Esophagus muscularis mucosa (tissue), 4 donors: ENCODE data around the gene ADCY9. TPM values are rescaled to one million over a fixed set of nuclear protein-coding genes. Genes with fewer than 3 reads are reported as not detected.

Source experiments
- DNase-seq: peaks from one replicate; pipeline ENCODE4 v3.0.0-alpha.2; 2017; ENCODE audit errors: extremely low spot score
- H3K27ac ChIP-seq, 4 donors: fragments of 200-600 bp; sonication (generic); replicated peaks in 1 of 4; 1 replicate in 3 of 4; 2 replicates in 1 of 4; pipeline ENCODE4 v1.5.1; 2016 to 2019; ENCODE audit warnings: mild to moderate bottlenecking in 1 of 4
- H3K27me3 ChIP-seq, 4 donors: fragments of 200-600 bp; sonication (generic); one replicate each; pipeline versions ENCODE4 v1.5.1 to v1.6.0; 2016 to 2019
- H3K36me3 ChIP-seq, 4 donors: fragments of 200-600 bp; sonication (generic); one replicate each; pipeline ENCODE4 v1.5.1; 2016 to 2019
- H3K4me1 ChIP-seq, 4 donors: fragments of 200-600 bp; sonication (generic); one replicate each; pipeline ENCODE4 v1.5.1; 2016 to 2019
- H3K4me3 ChIP-seq, 4 donors: fragments of 200-600 bp; sonication (generic); 1 replicate in 2 of 4; 2 replicates in 2 of 4; pipeline ENCODE4 v1.5.1; 2016 to 2019; ENCODE audit warnings: mild to moderate bottlenecking in 4 of 4, moderate library complexity in 1 of 4
- H3K9me3 ChIP-seq, 4 donors: fragments of 200-600 bp; sonication (generic); 1 replicate in 3 of 4; 2 replicates in 1 of 4; pipeline ENCODE4 v1.5.1; 2016 to 2019
- CTCF ChIP-seq, 3 experiments: fragments of 200-600 bp in 2 of 3; fragments of 450-650 bp in 1 of 3; sonication (generic) in 2 of 3; IDR thresholded peaks; one replicate each; pipeline ENCODE4 v1.5.1; 2017 to 2019; ENCODE audit warnings: antibody characterized with exemption in 3 of 3, mild to moderate bottlenecking in 2 of 3, moderate library complexity in 1 of 3
- EP300 ChIP-seq: sonication (generic); formaldehyde crosslinking; IDR thresholded peaks from one replicate; pipeline ENCODE4 v1.6.1; 2017; ENCODE audit warnings: antibody characterized with exemption
- POLR2A ChIP-seq: fragments of 450-650 bp; IDR thresholded peaks from one replicate; pipeline ENCODE4 v1.6.1; 2017; ENCODE audit warnings: antibody characterized with exemption, moderate library complexity, mild to moderate bottlenecking, low read depth
- POLR2AphosphoS5 ChIP-seq, 2 donors: sonication (generic); formaldehyde crosslinking; IDR thresholded peaks; one replicate each; pipeline ENCODE4 v1.6.1; 2017; ENCODE audit warnings: antibody characterized with exemption in 2 of 2
- WGBS: methylation state at CpG from one replicate; pipeline ENCODE4 v1.1.5; 2018; 5-methylcytosine and 5-hydroxymethylcytosine counted together
- intact Hi-C: fragments of 100-400 bp; cut with DNase I; formaldehyde crosslinking; loops from one replicate; pipeline ENCODE4 v1.15.1; 2023
- total RNA-seq, 4 donors: library from RNA; depleted of rRNA; stranded (reverse); fragments of >200 nt; gene quantifications; one replicate each; pipeline versions ENCODE4 v1.1.0 to v1.2.1, GENCODE V29; 2016

Gene ADCY9
- total RNA-seq, 4 donors from 2014 or later: 35.8 to 72.9 (median 55.7) TPM

DNA sequence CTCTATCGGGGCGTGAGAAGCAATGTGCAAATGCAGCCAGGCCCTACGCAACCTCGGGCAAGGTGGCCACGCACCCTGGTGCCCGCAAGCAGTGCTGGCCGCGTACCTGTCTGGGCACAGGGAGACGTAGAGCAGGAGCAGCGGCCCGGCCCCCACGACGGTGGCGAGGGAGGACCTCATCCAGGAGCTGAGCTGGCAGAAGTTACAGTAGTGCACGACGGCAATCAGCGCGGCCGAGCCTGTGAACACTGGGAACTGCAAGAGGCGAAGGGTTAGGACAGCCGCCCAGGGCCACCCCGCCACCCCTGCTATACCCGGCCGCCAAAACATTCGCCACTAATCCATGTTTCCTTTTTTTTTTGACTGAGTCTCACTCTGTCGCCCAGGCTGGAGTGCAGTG lies 138.9 kb downstream of the ADCY9 start:
- no peak for DNase-seq
- Histone ChIP-seq H3K4me3 (no peak overlapping the region), H3K9me3 (no peaks in the 10 kb centered on the region), H3K4me1 (peaks cover 0 to 16% (median 11%) of the 10 kb centered on the region in 4 donors), H3K27ac (no peak overlapping the region), H3K36me3 (peaks cover 5 to 87% (median 64%) of the 10 kb centered on the region in 4 donors), H3K27me3 (no peaks in the 10 kb centered on the region)
- TF ChIP-seq CTCF (IDR thresholded peaks at IDR 0.05) (no peak), POLR2AphosphoS5 (IDR thresholded peaks at IDR 0.05) (no peak), EP300 (no peak), POLR2A (no peak)
- 97% methylated on average over 19 of the region's 26 CpGs for WGBS
- intact Hi-C loops: no loop called here

GRCh38 chr16:3974751-3975150 lies 141.5 kb downstream of the ADCY9 start:
- H3K4me1 ChIP-seq: peaks cover 0 to 2% (median under 1%) of the 10 kb centered on the region in 4 donors
- no peak overlapping the region for H3K27ac ChIP-seq
- WGBS: 92% methylated on average over 8 of the region's 8 CpGs
- H3K4me3 ChIP-seq: no peak overlapping the region
- no peak for DNase-seq
- intact Hi-C loops: no loop called here
- TF ChIP-seq CTCF (IDR thresholded peaks at IDR 0.05) (no peak), EP300 (no peak), POLR2A (no peak), POLR2AphosphoS5 (IDR thresholded peaks at IDR 0.05) (no peak)
- no peaks in the 10 kb centered on the region for H3K27me3 ChIP-seq
- peaks cover 5 to 76% (median 53%) of the 10 kb centered on the region in 4 donors for H3K36me3 ChIP-seq
- H3K9me3 ChIP-seq: no peaks in the 10 kb centered on the region

- H3K36me3 ChIP-seq: peaks cover 2 to 50% (median 25%) of the 10 kb centered on the region in 4 donors
- no peak overlapping the region for H3K4me3 ChIP-seq
- no peaks in the 10 kb centered on the region for H3K27me3 ChIP-seq
- DNase-seq: no peak
- TF ChIP-seq POLR2A (no peak), EP300 (no peak), POLR2AphosphoS5 (IDR thresholded peaks at IDR 0.05) (no peak), CTCF (IDR thresholded peaks at IDR 0.05) (no peak)
- H3K9me3 ChIP-seq: no peaks in the 10 kb centered on the region
- intact Hi-C loops: no loop called here
- no peak overlapping the region for H3K27ac ChIP-seq
- 85% methylated on average over 8 of the region's 8 CpGs for WGBS
- H3K4me1 ChIP-seq: no peaks in the 10 kb centered on the region
These were observed 144.5 kb downstream of the ADCY9 start for GRCh38 chr16:3971706-3972105.

GRCh38 chr16:3971261-3971660 lies 145.0 kb downstream of the ADCY9 start:
- H3K36me3 ChIP-seq: peaks cover 7 to 50% (median 26%) of the 10 kb centered on the region in 4 donors
- no peak overlapping the region for H3K27ac ChIP-seq
- TF ChIP-seq POLR2AphosphoS5 (IDR thresholded peaks at IDR 0.05) (no peak), EP300 (no peak), POLR2A (no peak), CTCF (IDR thresholded peaks at IDR 0.05) (no peak)
- H3K9me3 ChIP-seq: no peaks in the 10 kb centered on the region
- intact Hi-C loops: no loop called here
- DNase-seq: no peak
- H3K27me3 ChIP-seq: no peaks in the 10 kb centered on the region
- WGBS: 90% methylated on average over 9 of the region's 9 CpGs
- no peak overlapping the region for H3K4me3 ChIP-seq
- H3K4me1 ChIP-seq: no peaks in the 10 kb centered on the region

DNA sequence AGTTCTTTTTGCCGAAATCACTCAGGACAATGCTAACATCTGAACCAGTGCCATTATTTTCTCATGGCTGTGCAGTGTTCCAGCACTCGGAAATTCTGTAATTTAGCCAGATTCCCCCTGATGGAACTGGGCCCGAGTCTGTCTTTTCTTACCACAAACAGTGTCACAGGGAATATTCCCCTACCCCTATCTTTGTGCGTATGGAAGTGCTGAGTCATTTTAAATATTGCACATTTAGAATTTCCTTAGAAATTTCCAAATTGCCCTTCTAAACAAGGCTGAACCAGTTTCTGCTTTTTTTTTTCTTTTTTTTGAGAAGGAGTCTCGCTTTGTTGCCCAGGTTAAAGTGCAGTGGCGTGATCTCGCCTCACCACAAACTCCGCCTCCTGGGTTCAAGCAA lies 147.7 kb downstream of the ADCY9 start:
- H3K36me3 ChIP-seq: peaks cover 18 to 46% (median 26%) of the 10 kb centered on the region in 4 donors
- intact Hi-C loops: no loop called here
- H3K27ac ChIP-seq: no peak overlapping the region
- no peaks in the 10 kb centered on the region for H3K4me1 ChIP-seq
- 79% methylated on average over 8 of the region's 8 CpGs for WGBS
- H3K9me3 ChIP-seq: no peaks in the 10 kb centered on the region
- H3K4me3 ChIP-seq: no peak overlapping the region
- TF ChIP-seq EP300 (no peak), CTCF (IDR thresholded peaks at IDR 0.05) (no peak), POLR2AphosphoS5 (IDR thresholded peaks at IDR 0.05) (no peak), POLR2A (no peak)
- DNase-seq: no peak
- H3K27me3 ChIP-seq: no peaks in the 10 kb centered on the region
